Ishikawa (cell line): ENCODE results near the gene HOXB2.

ENCODE experiments used
- CEBPB ChIP-seq: IDR thresholded peaks from 2 replicates; pipeline ENCODE4 v1.6.1; 2012
- CREB1 ChIP-seq: IDR thresholded peaks from 2 replicates; pipeline ENCODE4 v1.6.1; 2012; ENCODE audit warnings: low read depth
- EGR1 ChIP-seq: IDR thresholded peaks from 2 replicates; pipeline ENCODE4 v1.6.1; 2012
- EP300 ChIP-seq: IDR thresholded peaks from 2 replicates; pipeline ENCODE4 v1.6.1; 2012; ENCODE audit warnings: borderline replicate concordance
- FOXM1 ChIP-seq: IDR thresholded peaks from 2 replicates; pipeline ENCODE4 v1.6.1; 2012; ENCODE audit warnings: low read depth, borderline replicate concordance
- MAX ChIP-seq: IDR thresholded peaks from 2 replicates; pipeline ENCODE4 v1.6.1; 2012
- NFIC ChIP-seq: IDR thresholded peaks from 2 replicates; pipeline ENCODE4 v1.6.1; 2012
- RAD21 ChIP-seq: IDR thresholded peaks from 2 replicates; pipeline ENCODE4 v1.6.1; 2012; ENCODE audit warnings: low read depth
- REST ChIP-seq: IDR thresholded peaks from 2 replicates; pipeline ENCODE4 v1.6.1; 2012; ENCODE audit warnings: low read depth, mild to moderate bottlenecking
- TAF1 ChIP-seq: IDR thresholded peaks from 2 replicates; pipeline ENCODE4 v1.6.1; 2012; ENCODE audit warnings: low read depth, mild to moderate bottlenecking
- TCF12 ChIP-seq: IDR thresholded peaks from 2 replicates; pipeline ENCODE4 v1.6.1; 2012; ENCODE audit warnings: low read depth
- TEAD4 ChIP-seq: IDR thresholded peaks from 2 replicates; pipeline ENCODE4 v1.6.1; 2012
- USF1 ChIP-seq: IDR thresholded peaks from 2 replicates; pipeline ENCODE4 v1.6.1; 2012
- YY1 ChIP-seq: IDR thresholded peaks from 2 replicates; pipeline ENCODE4 v1.6.1; 2012; ENCODE audit warnings: low read depth
- ZBTB7A ChIP-seq: IDR thresholded peaks from 2 replicates; pipeline ENCODE4 v1.6.1; 2012; ENCODE audit warnings: low read depth

Gene HOXB2

GRCh38 chr17:48568499-48569239 lies 23.8 kb upstream of the HOXB2 start:
- no peak for TF ChIP-seq YY1
- peak; percentile 64 for TF ChIP-seq USF1
- TF ChIP-seq EP300, result peak; percentile 20; the same call in 1 of the 2 replicates
- no peak for TF ChIP-seq REST
- no peak for TF ChIP-seq ZBTB7A
- no peak for TF ChIP-seq TAF1
- TF ChIP-seq TCF12, result peak; percentile 26; the same call in 1 of the 2 replicates

- TF ChIP-seq EP300 (no peak), ZBTB7A (no peak), TAF1 (no peak), USF1 (no peak), TCF12 (no peak), CEBPB (no peak), MAX (no peak)
Measured at GRCh38 chr17:48567646-48568354, 22.9 kb upstream of the HOXB2 start.

GRCh38 chr17:48567209-48567608 lies 22.3 kb upstream of the HOXB2 start:
- TF ChIP-seq CREB1, result no peak
- no peak for TF ChIP-seq USF1
- no peak for TF ChIP-seq RAD21
- TF ChIP-seq FOXM1, result no peak
- TF ChIP-seq EGR1, result no peak
- TF ChIP-seq TEAD4, result no peak
- no peak for TF ChIP-seq YY1
- no peak for TF ChIP-seq REST
- TF ChIP-seq NFIC, result no peak
- no peak for TF ChIP-seq TAF1
- no peak for TF ChIP-seq MAX
- TF ChIP-seq TCF12, result no peak

- TF ChIP-seq TAF1, result no peak
Measured at GRCh38 chr17:48566717-48567116, 21.8 kb upstream of the HOXB2 start.

- no peak for TF ChIP-seq CREB1
Measured at GRCh38 chr17:48565925-48566710, 21.2 kb upstream of the HOXB2 start.

- TF ChIP-seq NFIC (no peak), YY1 (no peak), EGR1 (no peak), RAD21 (no peak), REST (no peak)
Measured at GRCh38 chr17:48565022-48565554, 20.2 kb upstream of the HOXB2 start.
